SU-DHL-6 (cell line): ENCODE results near the gene ERCC5.
A peak's percentile ranks its signal among the peaks of the same experiment; 100 is the strongest.

Experiments used
- H2AFZ ChIP-seq: fragments of 200-600 bp; sonication (generic); 2 replicates; pipeline ENCODE4 v1.6.1; 2014; ENCODE audit warnings: low read depth, mild to moderate bottlenecking, moderate library complexity, mixed read lengths, antibody characterized with exemption, low read length; ENCODE audit not compliant: severe bottlenecking
- H3F3A ChIP-seq: fragments of 200-600 bp; shearing (Covaris generic); 2 replicates; pipeline ENCODE4 v1.6.0; 2016; ENCODE audit warnings: antibody characterized with exemption, mild to moderate bottlenecking; ENCODE audit not compliant: insufficient read depth
- H3K27ac ChIP-seq: fragments of 200-600 bp; sonication (generic); 2 replicates; pipeline ENCODE4 v1.5.1; 2016; ENCODE audit warnings: low read depth, mild to moderate bottlenecking, low read length, moderate library complexity, mixed read lengths
- H3K27me3 ChIP-seq: fragments of 200-600 bp; sonication (generic), shearing (Covaris generic); 2 replicates; pipeline ENCODE4 v1.6.0; 2014; ENCODE audit warnings: mild to moderate bottlenecking, low read length
- H3K36me3 ChIP-seq: fragments of 200-600 bp; sonication (generic); 2 replicates; pipeline ENCODE4 v1.6.1; 2014; ENCODE audit warnings: mild to moderate bottlenecking, low read length, mixed read lengths
- H3K4me2 ChIP-seq: fragments of 300-600, 200-600 bp; shearing (Covaris generic), sonication (generic); 2 replicates; pipeline ENCODE4 v1.6.0; 2014; ENCODE audit warnings: low read length, low read depth, mild to moderate bottlenecking; ENCODE audit not compliant: poor library complexity, severe bottlenecking
- H3K4me3 ChIP-seq: fragments of 200-600 bp; sonication (generic); 2 replicates; pipeline ENCODE4 v1.5.1; 2014; ENCODE audit warnings: antibody characterized with exemption, low read length, mild to moderate bottlenecking, mixed read lengths; ENCODE audit not compliant: insufficient read depth, poor library complexity, severe bottlenecking
- H3K79me2 ChIP-seq: fragments of 200-600 bp; sonication (generic); 2 replicates; pipeline ENCODE4 v1.6.1; 2014; ENCODE audit warnings: mild to moderate bottlenecking, low read length, moderate library complexity; ENCODE audit not compliant: insufficient read depth
- H3K9ac ChIP-seq: fragments of 200-600 bp; sonication (generic); 2 replicates; pipeline ENCODE4 v1.7.0; 2014; ENCODE audit warnings: mild to moderate bottlenecking, low read length
- H3K9me2 ChIP-seq: fragments of 200-600 bp; sonication (generic); replicated peaks from 2 replicates; pipeline ENCODE4 v1.6.1; 2014; ENCODE audit warnings: low read length; ENCODE audit not compliant: insufficient read depth
- H3K9me3 ChIP-seq: fragments of 200-600 bp; sonication (generic); 2 replicates; pipeline ENCODE4 v1.6.1; 2014; ENCODE audit warnings: low read length, mixed read lengths; ENCODE audit not compliant: insufficient read depth
- H4K20me1 ChIP-seq: fragments of 200-600 bp; sonication (generic); 2 replicates; pipeline ENCODE4 v1.6.1; 2014; ENCODE audit warnings: low read depth, mild to moderate bottlenecking, antibody characterized with exemption, low read length, moderate library complexity, mixed read lengths
- CTCF ChIP-seq: fragments of 200-600 bp; sonication (generic); IDR thresholded peaks from one replicate; pipeline ENCODE4 v1.5.1; 2017; ENCODE audit warnings: antibody characterized with exemption, mild to moderate bottlenecking, low read length, moderate library complexity; ENCODE audit not compliant: insufficient read depth, poor library complexity, severe bottlenecking
- EZH2phosphoT487 ChIP-seq: fragments of 200-600 bp; sonication (generic), shearing (Covaris generic); conservative IDR thresholded peaks from 2 replicates; pipeline ENCODE4 v1.6.1; 2018; ENCODE audit warnings: mild to moderate bottlenecking, antibody characterized with exemption, low read length, moderate library complexity, mixed read lengths

The ERCC5 gene

GRCh38 chr13:102839462-102839861 lies 6.4 kb upstream of the ERCC5 start:
- Histone ChIP-seq H3K36me3 (no peaks in the 10 kb centered on the region), H4K20me1 (no peaks in the 10 kb centered on the region), H3K4me2 (no peak overlapping the region), H3K9me3 (no peaks in the 10 kb centered on the region), H3K79me2 (0 out of 2 replicates have a peak, but pooled peaks cover under 1% of the 10 kb centered on the region), H3K9ac (no peak overlapping the region), H3F3A (no peaks in the 10 kb centered on the region), H3K27ac (no peak overlapping the region), H3K27me3 (no peaks in the 10 kb centered on the region), H2AFZ (no peak overlapping the region), H3K4me3 (no peak overlapping the region), H3K9me2 (no peaks in the 10 kb centered on the region)
- TF ChIP-seq EZH2phosphoT487: no peak

GRCh38 chr13:102845289-102845629 lies 573 bp upstream of the ERCC5 start:
- Histone ChIP-seq H3K4me3 (peak overlapping the region; percentile 98), H3K27me3 (no peaks in the 10 kb centered on the region), H3K36me3 (no peaks in the 10 kb centered on the region), H3K9me3 (no peaks in the 10 kb centered on the region), H2AFZ (peak overlapping the region; percentile 58), H4K20me1 (0 out of 2 replicates have a peak, but pooled peaks cover 8% of the 10 kb centered on the region), H3K79me2 (peaks cover 47% of the 10 kb centered on the region), H3K9ac (peak overlapping the region; percentile 93), H3K27ac (peak overlapping the region; percentile 96), H3F3A (peaks cover 13% of the 10 kb centered on the region), H3K4me2 (peak overlapping the region; percentile 92), H3K9me2 (no peaks in the 10 kb centered on the region)
- no peak for TF ChIP-seq EZH2phosphoT487
- TF ChIP-seq CTCF: no peak

- Histone ChIP-seq H3K4me3 (peak overlapping the region; percentile 98), H3K9ac (peak overlapping the region; percentile 93), H3K27me3 (no peaks in the 10 kb centered on the region), H3K27ac (peak overlapping the region; percentile 96), H3F3A (peaks cover 13% of the 10 kb centered on the region), H3K4me2 (peak overlapping the region; percentile 92), H3K9me3 (no peaks in the 10 kb centered on the region), H2AFZ (peak overlapping the region; percentile 58), H3K36me3 (no peaks in the 10 kb centered on the region), H4K20me1 (0 out of 2 replicates have a peak, but pooled peaks cover 8% of the 10 kb centered on the region), H3K9me2 (no peaks in the 10 kb centered on the region), H3K79me2 (peaks cover 53% of the 10 kb centered on the region)
- TF ChIP-seq EZH2phosphoT487 (no peak), CTCF (no peak)
Observed at GRCh38 chr13:102846261-102847015, 606 bp downstream of the ERCC5 start.
